22Rv1 (cell line): ENCODE data around the gene DOCK10.

Experiments
- CTCF ChIP-seq: fragments of 450-650 bp; IDR thresholded peaks from 2 replicates; pipeline ENCODE4 v1.5.1; 2017; ENCODE audit warnings: mild to moderate bottlenecking
- ZFX ChIP-seq: fragments of 450-650 bp; IDR thresholded peaks from 2 replicates; pipeline ENCODE4 v1.6.1; 2017; ENCODE audit warnings: antibody characterized with exemption, borderline replicate concordance

GRCh38 chr2:224927011-224927410 is 115.3 kb downstream of the DOCK10 start:
- no peak for TF ChIP-seq CTCF
- no peak for TF ChIP-seq ZFX
